ENCODE results near the gene PLAC9.

GRCh38 chr10:80152820-80153219 is 20.3 kb downstream of the PLAC9 start:
- TF ChIP-seq POLR2AphosphoS5 (IDR thresholded peaks at IDR 0.05; ENCODE audit: low read depth, low read length) (no peak), CTCF (IDR thresholded peaks at IDR 0.05) (no peak), TCF7L2 (IDR thresholded peaks at IDR 0.05; ENCODE audit: low read depth, low read length) (no peak), SIN3A (IDR thresholded peaks at IDR 0.05; ENCODE audit: borderline replicate concordance, insufficient read depth, low read depth, low read length) (no peak)
- TF ChIP-seq, protein P1, sequence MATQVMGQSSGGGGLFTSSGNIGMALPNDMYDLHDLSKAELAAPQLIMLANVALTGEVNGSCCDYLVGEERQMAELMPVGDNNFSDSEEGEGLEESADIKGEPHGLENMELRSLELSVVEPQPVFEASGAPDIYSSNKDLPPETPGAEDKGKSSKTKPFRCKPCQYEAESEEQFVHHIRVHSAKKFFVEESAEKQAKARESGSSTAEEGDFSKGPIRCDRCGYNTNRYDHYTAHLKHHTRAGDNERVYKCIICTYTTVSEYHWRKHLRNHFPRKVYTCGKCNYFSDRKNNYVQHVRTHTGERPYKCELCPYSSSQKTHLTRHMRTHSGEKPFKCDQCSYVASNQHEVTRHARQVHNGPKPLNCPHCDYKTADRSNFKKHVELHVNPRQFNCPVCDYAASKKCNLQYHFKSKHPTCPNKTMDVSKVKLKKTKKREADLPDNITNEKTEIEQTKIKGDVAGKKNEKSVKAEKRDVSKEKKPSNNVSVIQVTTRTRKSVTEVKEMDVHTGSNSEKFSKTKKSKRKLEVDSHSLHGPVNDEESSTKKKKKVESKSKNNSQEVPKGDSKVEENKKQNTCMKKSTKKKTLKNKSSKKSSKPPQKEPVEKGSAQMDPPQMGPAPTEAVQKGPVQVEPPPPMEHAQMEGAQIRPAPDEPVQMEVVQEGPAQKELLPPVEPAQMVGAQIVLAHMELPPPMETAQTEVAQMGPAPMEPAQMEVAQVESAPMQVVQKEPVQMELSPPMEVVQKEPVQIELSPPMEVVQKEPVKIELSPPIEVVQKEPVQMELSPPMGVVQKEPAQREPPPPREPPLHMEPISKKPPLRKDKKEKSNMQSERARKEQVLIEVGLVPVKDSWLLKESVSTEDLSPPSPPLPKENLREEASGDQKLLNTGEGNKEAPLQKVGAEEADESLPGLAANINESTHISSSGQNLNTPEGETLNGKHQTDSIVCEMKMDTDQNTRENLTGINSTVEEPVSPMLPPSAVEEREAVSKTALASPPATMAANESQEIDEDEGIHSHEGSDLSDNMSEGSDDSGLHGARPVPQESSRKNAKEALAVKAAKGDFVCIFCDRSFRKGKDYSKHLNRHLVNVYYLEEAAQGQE (IDR thresholded peaks at IDR 0.05; ENCODE audit: insufficient read depth in 1 of 2, low read depth in 2 of 2, low read length in 1 of 2), result no peak
